Karpas-422 (cell line): Measurements from ENCODE around the gene TPD52L2. TPM values are rescaled to one million over a fixed set of nuclear protein-coding genes. Genes with fewer than 3 reads are reported as not detected.

Experiments
- DNase-seq: peaks from one replicate; pipeline ENCODE4 v3.0.0-alpha.2; 2015
- H2AFZ ChIP-seq: fragments of 200-600 bp; sonication (generic); 2 replicates; pipeline ENCODE4 v1.6.1; 2014; ENCODE audit warnings: antibody characterized with exemption, low read length, mixed read lengths
- H3K27ac ChIP-seq: fragments of 200-600 bp; sonication (generic); 2 replicates; pipeline ENCODE4 v1.5.1; 2014; ENCODE audit warnings: mild to moderate bottlenecking, low read length, moderate library complexity
- H3K27me3 ChIP-seq: fragments of 200-600 bp; sonication (generic); 2 replicates; pipeline ENCODE4 v1.6.1; 2014; ENCODE audit warnings: low read length, mixed read lengths
- H3K36me3 ChIP-seq: fragments of 200-600 bp; sonication (generic); 2 replicates; pipeline ENCODE4 v1.6.1; 2014; ENCODE audit warnings: low read length, mixed read lengths; ENCODE audit not compliant: insufficient read depth
- H3K4me1 ChIP-seq: fragments of 200-600 bp; sonication (generic); 2 replicates; pipeline ENCODE4 v1.6.1; 2014; ENCODE audit warnings: mild to moderate bottlenecking, low read length, mixed read lengths
- H3K4me2 ChIP-seq: fragments of 200-600 bp; sonication (generic); 2 replicates; pipeline ENCODE4 v1.6.1; 2014; ENCODE audit warnings: low read length, low read depth, mild to moderate bottlenecking; ENCODE audit not compliant: poor library complexity, severe bottlenecking
- H3K4me3 ChIP-seq: fragments of 200-600 bp; sonication (generic); 2 replicates; pipeline ENCODE4 v1.5.1; 2014; ENCODE audit warnings: mild to moderate bottlenecking, antibody characterized with exemption, low read length, mixed read lengths
- H3K79me2 ChIP-seq: fragments of 200-600 bp; sonication (generic); 2 replicates; pipeline ENCODE4 v1.6.1; 2014; ENCODE audit warnings: mild to moderate bottlenecking, low read length, mixed read lengths
- H3K9ac ChIP-seq: fragments of 200-600 bp; sonication (generic); 2 replicates; pipeline ENCODE4 v1.6.0; 2014; ENCODE audit warnings: low read length
- H3K9me2 ChIP-seq: fragments of 200-600 bp; sonication (generic), shearing (Covaris generic); replicated peaks from 2 replicates; pipeline ENCODE4 v1.6.0; 2014; ENCODE audit warnings: mild to moderate bottlenecking, low read length, moderate library complexity; ENCODE audit not compliant: insufficient read depth
- H3K9me3 ChIP-seq: fragments of 300-700, 200-600 bp; sonication (generic); 2 replicates; pipeline ENCODE4 v1.6.1; 2014; ENCODE audit warnings: low read length, mixed read lengths
- H4K20me1 ChIP-seq: fragments of 200-600 bp; sonication (generic); 2 replicates; pipeline ENCODE4 v1.6.1; 2014; ENCODE audit warnings: mild to moderate bottlenecking, antibody characterized with exemption, low read length, low read depth; ENCODE audit not compliant: insufficient read depth
- total RNA-seq: library from RNA; depleted of rRNA; stranded (reverse); fragments of >200 nt; shearing (Covaris generic); gene quantifications from 2 replicates; pipeline ENCODE4 v1.2.3, GENCODE V29; 2014; ENCODE audit warnings: low replicate concordance; rRNA removed

The TPD52L2 gene
- 25.9 and 38.3 TPM in 2 replicates for total RNA-seq

DNA sequence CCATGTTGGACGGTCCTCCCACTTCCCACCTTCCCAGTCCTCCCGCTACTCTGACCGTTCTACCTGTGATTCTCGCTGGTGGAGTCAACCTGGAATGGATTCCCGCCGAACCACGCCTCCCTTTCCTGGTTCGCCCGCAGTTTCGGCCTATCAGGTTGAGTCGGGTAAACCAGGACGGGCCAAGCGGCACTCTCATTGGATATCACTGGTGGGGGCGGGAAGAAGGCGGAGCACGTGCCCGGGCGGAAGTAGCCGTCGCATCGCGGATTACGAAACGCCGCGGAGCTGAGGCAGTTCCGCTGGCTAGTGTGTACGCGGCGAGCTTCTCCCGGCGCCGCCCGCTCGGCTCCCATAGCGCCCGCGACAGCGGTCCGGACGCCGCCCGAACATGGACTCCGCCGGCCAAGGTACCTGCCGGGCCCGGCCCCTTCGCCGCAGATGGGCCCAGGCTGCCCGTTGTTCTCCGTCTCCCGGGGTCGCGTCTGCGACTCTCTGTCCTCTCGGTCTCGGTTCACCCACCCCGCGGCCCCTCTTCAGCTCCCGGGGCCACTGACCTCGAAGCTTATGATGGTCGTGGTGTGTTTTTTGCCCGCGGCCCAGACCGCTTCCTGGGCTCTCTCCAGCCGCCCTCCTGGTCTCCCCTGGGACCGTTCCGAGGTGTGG lies at the start of gene TPD52L2:
TSS of gene TPD52L2 (plus strand) at position 293 of the 663 bp plus-strand sequence. CDS start at position 389, 96 bp downstream.
- peaks cover 5% of the 10 kb centered on the region for H4K20me1 ChIP-seq
- H3K9ac ChIP-seq: peak within 1 kb of the TSS; percentile 95
- H3K4me3 ChIP-seq: peak within 1 kb of the TSS; percentile 93
- H3K9me3 ChIP-seq: no peaks in the 10 kb centered on the region
- H3K79me2 ChIP-seq: peaks cover 55% of the 10 kb centered on the region
- peak within 1 kb of the TSS; percentile 80 for H2AFZ ChIP-seq
- H3K4me2 ChIP-seq: peak within 1 kb of the TSS; percentile 81
- H3K27ac ChIP-seq: peak within 1 kb of the TSS; percentile 86
- H3K36me3 ChIP-seq: 0 out of 2 replicates have a peak, but pooled peaks cover 6% of the 10 kb centered on the region
- DNase-seq: peak; percentile 99
- no peaks in the 10 kb centered on the region for H3K9me2 ChIP-seq
- H3K4me1 ChIP-seq: peaks cover 18% of the 10 kb centered on the region
- no peaks in the 10 kb centered on the region for H3K27me3 ChIP-seq

DNA sequence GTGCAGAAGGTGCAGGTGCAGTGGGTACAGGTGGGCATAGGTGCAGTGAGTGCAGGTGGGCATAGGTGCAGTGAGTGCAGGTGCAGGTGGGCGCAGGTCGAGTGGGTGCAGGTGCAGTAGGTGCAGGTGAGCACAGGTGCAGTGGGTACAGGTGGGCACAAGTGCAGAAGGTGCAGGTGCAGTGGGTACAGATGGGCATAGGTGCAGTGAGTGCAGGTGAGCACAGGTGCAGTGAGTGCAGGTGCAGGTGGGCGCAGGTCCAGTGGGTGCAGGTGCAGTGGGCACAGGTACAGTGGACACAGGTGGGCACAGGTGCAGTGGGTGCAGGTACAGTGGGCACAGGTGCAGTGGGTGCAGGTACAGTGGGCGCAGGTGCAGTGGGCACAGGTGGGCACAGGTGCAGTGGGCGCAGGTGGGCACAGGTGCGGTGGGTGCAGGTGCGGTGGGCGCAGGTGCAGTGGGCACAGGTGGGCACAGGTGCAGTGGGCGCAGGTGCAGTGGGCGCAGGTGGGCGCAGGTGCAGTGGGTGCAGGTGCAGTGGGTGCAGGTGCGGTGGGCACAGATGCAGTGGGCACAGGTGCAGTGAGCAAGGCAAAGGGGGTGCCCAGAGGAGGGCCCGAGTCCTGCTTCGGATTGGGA lies 49.3 kb upstream of the TPD52L2 start:
- Histone ChIP-seq H3K9me2 (no peaks in the 10 kb centered on the region), H3K27ac (no peak overlapping the region), H3K27me3 (no peaks in the 10 kb centered on the region), H3K4me3 (no peak overlapping the region), H2AFZ (no peak overlapping the region), H3K4me1 (no peaks in the 10 kb centered on the region), H3K4me2 (no peak overlapping the region), H3K9me3 (no peaks in the 10 kb centered on the region), H4K20me1 (no peaks in the 10 kb centered on the region), H3K36me3 (no peaks in the 10 kb centered on the region), H3K79me2 (no peaks in the 10 kb centered on the region), H3K9ac (no peak overlapping the region)
- DNase-seq: no peak

GRCh38 chr20:63819224-63819921 lies 45.7 kb upstream of the TPD52L2 start:
- Histone ChIP-seq H3K9me3 (no peaks in the 10 kb centered on the region), H2AFZ (no peak overlapping the region), H3K4me3 (no peak overlapping the region)

DNA sequence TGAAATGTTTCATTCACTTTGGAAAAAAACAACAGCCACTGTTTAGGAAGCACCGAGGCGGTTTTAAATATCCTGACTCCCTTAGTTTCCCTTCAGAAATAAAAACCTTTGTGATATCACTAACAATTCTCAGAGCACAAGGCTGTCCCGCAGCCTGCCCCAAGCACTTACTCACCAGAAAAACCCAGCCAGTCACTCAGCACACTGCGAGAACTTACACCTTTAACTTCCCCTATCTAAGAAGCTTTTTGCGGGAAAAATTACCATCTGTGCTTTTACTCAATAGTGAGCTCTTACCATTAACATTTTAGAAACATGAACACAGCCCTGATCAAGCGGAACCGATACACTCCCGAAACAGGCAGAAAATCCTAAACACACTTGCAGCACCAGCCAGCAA lies 43.3 kb upstream of the TPD52L2 start:
- H3K9ac ChIP-seq: no peak overlapping the region
- H3K79me2 ChIP-seq: no peaks in the 10 kb centered on the region
- no peak overlapping the region for H3K27ac ChIP-seq
- no peaks in the 10 kb centered on the region for H3K4me1 ChIP-seq
- H3K4me3 ChIP-seq: no peak overlapping the region
- no peak overlapping the region for H2AFZ ChIP-seq
- H3K36me3 ChIP-seq: no peaks in the 10 kb centered on the region
- H3K27me3 ChIP-seq: no peaks in the 10 kb centered on the region
- no peak overlapping the region for H3K4me2 ChIP-seq
- H3K9me3 ChIP-seq: no peaks in the 10 kb centered on the region
- no peaks in the 10 kb centered on the region for H4K20me1 ChIP-seq
- no peak for DNase-seq
- no peaks in the 10 kb centered on the region for H3K9me2 ChIP-seq

More at GRCh38 chr20:63819224-63819921, 45.7 kb upstream of the TPD52L2 start:
- Histone ChIP-seq H3K9ac (no peak overlapping the region), H4K20me1 (no peaks in the 10 kb centered on the region), H3K79me2 (no peaks in the 10 kb centered on the region), H3K36me3 (no peaks in the 10 kb centered on the region), H3K4me1 (no peaks in the 10 kb centered on the region), H3K9me2 (no peaks in the 10 kb centered on the region), H3K4me2 (no peak overlapping the region), H3K27me3 (no peaks in the 10 kb centered on the region), H3K27ac (no peak overlapping the region)
- DNase-seq: peak; percentile 50

DNA sequence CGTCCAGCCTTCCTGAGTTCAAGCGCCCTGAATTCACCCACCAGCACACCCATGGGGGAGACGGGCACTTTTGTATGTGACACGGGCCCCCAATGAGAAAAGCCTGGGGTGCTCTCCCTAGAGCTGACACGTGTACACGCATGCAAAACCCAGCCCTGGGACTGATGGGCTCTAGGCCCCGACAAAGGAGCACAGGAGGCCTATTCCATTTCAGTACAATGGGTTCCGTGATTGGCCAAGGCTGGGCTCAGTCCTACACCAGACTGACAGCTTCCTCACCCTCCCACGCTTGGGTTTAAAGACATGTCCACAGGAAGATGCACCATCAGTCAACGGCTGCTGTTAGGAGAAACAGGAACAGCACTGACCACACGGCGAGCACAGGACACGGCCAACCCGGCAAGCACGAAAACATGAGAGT lies 42.8 kb upstream of the TPD52L2 start:
- no peak for DNase-seq
- H2AFZ ChIP-seq: no peak overlapping the region
- no peaks in the 10 kb centered on the region for H3K9me3 ChIP-seq

GRCh38 chr20:63823691-63824311 lies 41.3 kb upstream of the TPD52L2 start:
- Histone ChIP-seq H3K4me2 (no peak overlapping the region), H3K36me3 (no peaks in the 10 kb centered on the region), H3K9me3 (no peaks in the 10 kb centered on the region), H3K27me3 (no peaks in the 10 kb centered on the region), H3K4me3 (no peak overlapping the region), H4K20me1 (no peaks in the 10 kb centered on the region), H3K4me1 (no peaks in the 10 kb centered on the region), H3K79me2 (no peaks in the 10 kb centered on the region), H2AFZ (no peak overlapping the region), H3K9ac (no peak overlapping the region), H3K9me2 (no peaks in the 10 kb centered on the region), H3K27ac (no peak overlapping the region)
- no peak for DNase-seq

More for the DNA sequence above, 42.8 kb upstream of the TPD52L2 start:
- no peaks in the 10 kb centered on the region for H3K4me1 ChIP-seq
- H4K20me1 ChIP-seq: no peaks in the 10 kb centered on the region
- H3K79me2 ChIP-seq: no peaks in the 10 kb centered on the region
- H3K4me3 ChIP-seq: no peak overlapping the region
- H3K27ac ChIP-seq: no peak overlapping the region
- no peaks in the 10 kb centered on the region for H3K36me3 ChIP-seq
- no peak overlapping the region for H3K4me2 ChIP-seq
- no peaks in the 10 kb centered on the region for H3K9me2 ChIP-seq
- H3K27me3 ChIP-seq: no peaks in the 10 kb centered on the region
- no peak overlapping the region for H3K9ac ChIP-seq

GRCh38 chr20:63825331-63826118 lies 39.5 kb upstream of the TPD52L2 start:
- H3K9me3 ChIP-seq: no peaks in the 10 kb centered on the region
- no peak overlapping the region for H3K4me3 ChIP-seq
- DNase-seq: no peak
- no peaks in the 10 kb centered on the region for H3K9me2 ChIP-seq
- H3K79me2 ChIP-seq: no peaks in the 10 kb centered on the region
- no peaks in the 10 kb centered on the region for H3K36me3 ChIP-seq
- H3K4me1 ChIP-seq: no peaks in the 10 kb centered on the region
- no peak overlapping the region for H3K27ac ChIP-seq
- H2AFZ ChIP-seq: no peak overlapping the region
- H4K20me1 ChIP-seq: no peaks in the 10 kb centered on the region
- H3K9ac ChIP-seq: no peak overlapping the region
- no peak overlapping the region for H3K4me2 ChIP-seq
- H3K27me3 ChIP-seq: no peaks in the 10 kb centered on the region
